PC-3 (cell line): Measurements from ENCODE around the gene CDK14. TPM values are rescaled to one million over a fixed set of nuclear protein-coding genes. Genes with fewer than 3 reads are reported as not detected.

Source experiments
- ATAC-seq: fragments of 200-7000 bp; cut with Tn5 transposase; 2 replicates; pipeline ENCODE4 v1.9.1; 2020; ENCODE audit warnings: mild to moderate bottlenecking, moderate library complexity
- BruUV-seq: library from RNA; stranded (reverse); fragments of 400-500 nt; replicated peaks from 2 replicates; lab custom pipeline; 2021; lab: Mats Ljungman, UMichigan
- CTCF ChIA-PET: fragments of 300-600 bp; sonication (Branson Sonifier 250); formaldehyde crosslinking; loops from one replicate; lab custom pipeline; 2022; ENCODE audit warnings: antibody characterized with exemption; lab: Charles Lee
- POLR2A ChIA-PET: fragments of 300-600 bp; sonication (Branson Sonifier 250); formaldehyde crosslinking; loops from one replicate; lab custom pipeline; 2022; ENCODE audit warnings: antibody characterized with exemption; ENCODE audit not compliant: unreplicated experiment; lab: Charles Lee
- DNase-seq: peaks from one replicate; pipeline ENCODE4 v3.0.0-alpha.2; 2015
- H2AFZ ChIP-seq: fragments of 300-600 bp; sonication (generic); 2 replicates; pipeline ENCODE4 v1.6.0; 2016; ENCODE audit warnings: antibody characterized with exemption, low read length
- H3F3A ChIP-seq: fragments of 300-600 bp; sonication (generic); one replicate; pipeline ENCODE4 v1.6.0; 2017; ENCODE audit warnings: antibody characterized with exemption, low read length, control low read depth, mild to moderate bottlenecking; ENCODE audit not compliant: unreplicated experiment
- H3K27ac ChIP-seq: fragments of 300-600 bp; sonication (generic); 2 replicates; pipeline ENCODE4 v1.5.1; 2016; ENCODE audit warnings: mild to moderate bottlenecking, low read length
- H3K27me3 ChIP-seq: fragments of 300-600 bp; sonication (generic); 2 replicates; pipeline ENCODE4 v1.6.1; 2016; ENCODE audit warnings: low read length, mixed read lengths
- H3K36me3 ChIP-seq: fragments of 300-600 bp; sonication (generic); 2 replicates; pipeline ENCODE4 v1.6.1; 2016; ENCODE audit warnings: low read depth, mixed run types, low read length, mixed read lengths
- H3K4me1 ChIP-seq: fragments of 300-600 bp; sonication (generic); 2 replicates; pipeline ENCODE4 v1.5.1; 2016; ENCODE audit warnings: low read length; ENCODE audit not compliant: insufficient read depth
- H3K4me2 ChIP-seq: fragments of 300-600 bp; sonication (generic); 2 replicates; pipeline ENCODE4 v1.6.0; 2016; ENCODE audit warnings: low read length
- H3K4me3 ChIP-seq: fragments of 300-600 bp; sonication (generic); 2 replicates; pipeline ENCODE4 v1.5.1; 2016; ENCODE audit warnings: mild to moderate bottlenecking, low read length, mixed read lengths
- H3K79me2 ChIP-seq: fragments of 300-600 bp; sonication (generic); 2 replicates; pipeline ENCODE4 v1.6.1; 2017; ENCODE audit warnings: low read length, mixed read lengths
- H3K9ac ChIP-seq: fragments of 300-600 bp; sonication (generic); 2 replicates; pipeline ENCODE4 v1.6.0; 2016; ENCODE audit warnings: mild to moderate bottlenecking, low read length
- H3K9me2 ChIP-seq: fragments of 300-600 bp; sonication (generic); replicated peaks from 2 replicates; pipeline ENCODE4 v1.6.1; 2016; ENCODE audit warnings: mixed run types, low read length, mixed read lengths
- H3K9me3 ChIP-seq: fragments of 300-600 bp; sonication (generic); 2 replicates; pipeline ENCODE4 v1.6.1; 2016; ENCODE audit warnings: low read length, mixed read lengths
- H4K20me1 ChIP-seq: fragments of 300-600 bp; sonication (generic); 2 replicates; pipeline ENCODE4 v1.6.1; 2016; ENCODE audit warnings: low read length, mixed read lengths
- CTCF ChIP-seq: fragments of 300-600 bp; sonication (generic); conservative IDR thresholded peaks from 2 replicates; pipeline ENCODE4 v1.5.1; 2017; ENCODE audit warnings: antibody characterized with exemption, low read depth, mild to moderate bottlenecking, low read length
- EZH2 ChIP-seq: fragments of 300-600 bp; sonication (generic); IDR thresholded peaks from one replicate; pipeline ENCODE4 v1.6.1; 2017; ENCODE audit warnings: antibody characterized with exemption, mild to moderate bottlenecking, low read length; ENCODE audit not compliant: unreplicated experiment
- EZH2phosphoT487 ChIP-seq: fragments of 300-600 bp; sonication (generic); IDR thresholded peaks from 2 replicates; pipeline ENCODE4 v1.6.1; 2018; ENCODE audit warnings: mild to moderate bottlenecking, antibody characterized with exemption, low read length, borderline replicate concordance
- intact Hi-C: fragments of 100-400 bp; cut with micrococcal nuclease; formaldehyde crosslinking; loops from 2 replicates; pipeline ENCODE4 v1.9.0; 2023
- total RNA-seq: library from RNA; depleted of rRNA; stranded (reverse); fragments of >200 nt; gene quantifications from 2 replicates; pipeline ENCODE4 v1.2.3, GENCODE V29; 2014

CDK14 gene
- total RNA-seq, 1 experiment from 2014 or later, result 8.2 TPM

- CTCF ChIA-PET, result no interaction called here
- no peak overlapping the region for H3K4me3 ChIP-seq
- H2AFZ ChIP-seq, result no peak overlapping the region
- BruUV-seq, result no TSS peak
- H3K79me2 ChIP-seq, result no peaks in the 10 kb centered on the region
- TF ChIP-seq EZH2phosphoT487 (no peak), CTCF (no peak), EZH2 (no peak)
- no peaks in the 10 kb centered on the region for H3K27me3 ChIP-seq
- no peak for DNase-seq
- H3K9me3 ChIP-seq, result no peaks in the 10 kb centered on the region
- no peaks in the 10 kb centered on the region for H3K9me2 ChIP-seq
- POLR2A ChIA-PET, result no interaction called here
- ATAC-seq, result no peak
- no peak overlapping the region for H3K4me2 ChIP-seq
- no peaks in the 10 kb centered on the region for H3K36me3 ChIP-seq
- H3K4me1 ChIP-seq, result no peaks in the 10 kb centered on the region
- no peaks in the 10 kb centered on the region for H3F3A ChIP-seq
- H3K9ac ChIP-seq, result no peak overlapping the region
- no peaks in the 10 kb centered on the region for H4K20me1 ChIP-seq
- intact Hi-C loops, result no loop called here
- no peak overlapping the region for H3K27ac ChIP-seq
Measured at GRCh38 chr7:91198371-91198770, 602.2 kb downstream of the CDK14 start.

DNA sequence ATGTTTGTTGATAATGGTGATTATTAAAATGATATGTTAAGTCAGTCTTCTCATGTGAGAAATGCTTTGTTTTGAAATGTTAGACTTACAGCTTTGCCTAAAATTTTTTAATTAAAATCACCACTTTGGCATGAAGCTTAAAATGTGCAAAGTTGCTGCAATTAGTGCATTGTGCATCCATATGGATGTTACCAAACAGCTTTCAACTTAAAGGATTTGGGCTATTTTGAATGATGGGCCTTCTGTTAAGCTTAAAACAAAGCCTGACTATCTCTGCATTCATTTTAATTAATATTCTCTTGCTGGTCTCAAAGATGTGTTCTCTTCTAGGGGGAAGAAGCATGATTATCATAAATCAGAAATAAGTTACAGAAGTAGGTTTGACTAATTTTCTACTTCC, 603.5 kb downstream of the CDK14 start:
- no peak overlapping the region for H3K27ac ChIP-seq
- H3K9me2 ChIP-seq, result no peaks in the 10 kb centered on the region
- no peak overlapping the region for H2AFZ ChIP-seq
- CTCF ChIA-PET, result no interaction called here
- H3K9me3 ChIP-seq, result no peaks in the 10 kb centered on the region
- DNase-seq, result no peak
- no peaks in the 10 kb centered on the region for H3F3A ChIP-seq
- H3K9ac ChIP-seq, result no peak overlapping the region
- H3K4me3 ChIP-seq, result no peak overlapping the region
- H4K20me1 ChIP-seq, result no peaks in the 10 kb centered on the region
- intact Hi-C loops, result no loop called here
- no TSS peak for BruUV-seq
- H3K36me3 ChIP-seq, result no peaks in the 10 kb centered on the region
- POLR2A ChIA-PET, result no interaction called here
- H3K4me1 ChIP-seq, result no peaks in the 10 kb centered on the region
- ATAC-seq, result no peak
- H3K79me2 ChIP-seq, result no peaks in the 10 kb centered on the region
- TF ChIP-seq EZH2phosphoT487 (no peak), CTCF (no peak), EZH2 (no peak)
- no peaks in the 10 kb centered on the region for H3K27me3 ChIP-seq
- H3K4me2 ChIP-seq, result no peak overlapping the region

DNA sequence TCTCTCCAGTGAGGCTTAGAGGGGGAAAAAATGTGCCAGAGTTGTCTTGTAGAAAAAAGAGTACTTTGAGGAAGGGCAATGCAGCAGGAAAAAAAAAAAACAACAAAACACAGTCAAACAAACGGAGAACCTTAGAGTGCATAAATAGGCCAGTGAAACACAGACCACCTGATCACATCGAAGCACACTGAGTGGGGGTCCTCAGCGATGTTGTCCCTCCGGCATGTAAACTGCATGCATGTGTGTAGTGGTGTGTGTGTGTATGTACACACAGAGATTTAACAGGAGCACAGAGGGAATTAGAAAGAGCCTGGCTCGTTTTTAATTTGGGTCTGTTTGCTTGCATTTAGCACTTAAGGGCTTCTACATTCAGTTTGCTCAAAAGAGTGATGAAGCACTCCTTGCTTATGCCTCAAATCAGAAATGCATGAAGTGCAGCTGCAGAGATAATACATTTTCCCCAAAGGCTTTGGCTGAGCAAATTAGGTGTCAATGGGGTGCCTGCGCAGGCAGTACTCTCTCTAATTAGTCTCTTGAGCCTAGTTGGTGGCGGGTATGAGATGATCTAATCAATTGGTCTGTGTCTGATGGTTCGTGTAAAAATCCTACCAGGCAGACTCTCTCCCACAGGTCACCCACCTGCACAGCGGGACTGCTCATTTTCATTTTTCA, 605.5 kb downstream of the CDK14 start:
- no TSS peak for BruUV-seq
- Histone ChIP-seq H3K27me3 (no peaks in the 10 kb centered on the region), H4K20me1 (no peaks in the 10 kb centered on the region), H3K4me3 (no peak overlapping the region), H3F3A (no peaks in the 10 kb centered on the region), H3K9me3 (no peaks in the 10 kb centered on the region), H3K9me2 (no peaks in the 10 kb centered on the region), H3K4me1 (no peaks in the 10 kb centered on the region), H3K4me2 (no peak overlapping the region), H3K9ac (no peak overlapping the region), H2AFZ (no peak overlapping the region), H3K36me3 (no peaks in the 10 kb centered on the region), H3K27ac (no peak overlapping the region), H3K79me2 (no peaks in the 10 kb centered on the region)
- no peak for DNase-seq
- TF ChIP-seq EZH2 (no peak), CTCF (no peak), EZH2phosphoT487 (no peak)
- intact Hi-C loops, result no loop called here
- ChIA-PET CTCF (no interaction called here), POLR2A (no interaction called here)
- ATAC-seq, result no peak
